DOHH2 (cell line): ENCODE measurements around the gene RRP12.

Experiments
- H3F3A ChIP-seq: fragments of 200-600 bp; sonication (generic), shearing (Covaris generic); 2 replicates; pipeline ENCODE4 v1.6.0; 2016; ENCODE audit warnings: antibody characterized with exemption, mild to moderate bottlenecking; ENCODE audit not compliant: control insufficient read depth, insufficient read depth
- H3K27ac ChIP-seq: fragments of 200-600 bp; sonication (generic); 2 replicates; pipeline ENCODE4 v1.5.1; 2014; ENCODE audit warnings: low read depth, mild to moderate bottlenecking, low read length, moderate library complexity
- H3K27me3 ChIP-seq: fragments of 200-600 bp; sonication (generic); 2 replicates; pipeline ENCODE4 v1.6.1; 2014; ENCODE audit warnings: mild to moderate bottlenecking, low read length, mixed read lengths; ENCODE audit not compliant: control insufficient read depth
- H3K36me3 ChIP-seq: fragments of 200-600 bp; sonication (generic); 2 replicates; pipeline ENCODE4 v1.6.1; 2014; ENCODE audit warnings: mild to moderate bottlenecking, low read length, moderate library complexity, mixed read lengths; ENCODE audit not compliant: control insufficient read depth
- H3K4me1 ChIP-seq: fragments of 200-600 bp; sonication (generic); 2 replicates; pipeline ENCODE4 v1.6.1; 2014; ENCODE audit warnings: mild to moderate bottlenecking, low read length, mixed read lengths; ENCODE audit not compliant: control insufficient read depth
- H3K4me2 ChIP-seq: fragments of 200-600 bp; sonication (generic); 2 replicates; pipeline ENCODE4 v1.6.0; 2014; ENCODE audit warnings: mild to moderate bottlenecking, low read length, moderate library complexity
- H3K4me3 ChIP-seq: fragments of 200-600 bp; sonication (generic); 2 replicates; pipeline ENCODE4 v1.5.1; 2014; ENCODE audit warnings: mild to moderate bottlenecking, low read length, mixed read lengths
- H3K79me2 ChIP-seq: fragments of 200-600 bp; sonication (generic); 2 replicates; pipeline ENCODE4 v1.6.1; 2014; ENCODE audit warnings: mild to moderate bottlenecking, low read length, mixed read lengths; ENCODE audit not compliant: control insufficient read depth
- H3K9me2 ChIP-seq: fragments of 200-600 bp; sonication (generic); replicated peaks from 2 replicates; pipeline ENCODE4 v1.6.1; 2014; ENCODE audit warnings: mild to moderate bottlenecking, low read length, mixed read lengths; ENCODE audit not compliant: control insufficient read depth
- H3K9me3 ChIP-seq: fragments of 200-600 bp; sonication (generic); 2 replicates; pipeline ENCODE4 v1.6.1; 2014; ENCODE audit warnings: antibody characterized with exemption, low read length, mixed read lengths; ENCODE audit not compliant: control insufficient read depth, insufficient read depth
- H4K20me1 ChIP-seq: fragments of 200-600 bp; sonication (generic); 2 replicates; pipeline ENCODE4 v1.6.0; 2014; ENCODE audit warnings: low read depth, mild to moderate bottlenecking, antibody characterized with exemption, low read length, moderate library complexity; ENCODE audit not compliant: control insufficient read depth, insufficient read depth
- CTCF ChIP-seq: fragments of 200-600 bp; sonication (generic); IDR thresholded peaks from one replicate; pipeline ENCODE4 v1.5.1; 2014; ENCODE audit warnings: antibody characterized with exemption, mild to moderate bottlenecking, low read depth, low read length; ENCODE audit not compliant: poor library complexity, severe bottlenecking
- EZH2phosphoT487 ChIP-seq: fragments of 200-600 bp; sonication (generic); IDR thresholded peaks from 2 replicates; pipeline ENCODE4 v1.6.1; 2017; ENCODE audit warnings: borderline replicate concordance, mild to moderate bottlenecking, antibody characterized with exemption, low read length, moderate library complexity, mixed read lengths

Gene RRP12

GRCh38 chr10:97341416-97341815 is 59.7 kb downstream of the RRP12 start:
- no peak overlapping the region for H3K27ac ChIP-seq
- H3K36me3 ChIP-seq: no peaks in the 10 kb centered on the region
- TF ChIP-seq CTCF: no peak
- no peak for TF ChIP-seq EZH2phosphoT487
- H4K20me1 ChIP-seq: no peaks in the 10 kb centered on the region
- no peaks in the 10 kb centered on the region; the same call in 1 of the 2 replicates for H3F3A ChIP-seq
- no peak overlapping the region for H3K4me2 ChIP-seq
- no peak overlapping the region for H3K4me3 ChIP-seq
- no peaks in the 10 kb centered on the region for H3K9me2 ChIP-seq
- no peaks in the 10 kb centered on the region for H3K79me2 ChIP-seq
- no peaks in the 10 kb centered on the region for H3K9me3 ChIP-seq
- peaks cover 28% of the 10 kb centered on the region for H3K27me3 ChIP-seq
- H3K4me1 ChIP-seq: peaks cover 8% of the 10 kb centered on the region

GRCh38 chr10:97338041-97338440 is 63.1 kb downstream of the RRP12 start:
- Histone ChIP-seq H3K4me3 (no peak overlapping the region), H3K9me3 (no peaks in the 10 kb centered on the region), H3F3A (peaks cover 4% of the 10 kb centered on the region; the same call in 1 of the 2 replicates), H3K4me1 (peaks cover 26% of the 10 kb centered on the region), H3K4me2 (no peak overlapping the region), H3K36me3 (peaks cover 2% of the 10 kb centered on the region; the same call in 1 of the 2 replicates), H3K27me3 (peaks cover 33% of the 10 kb centered on the region), H3K9me2 (no peaks in the 10 kb centered on the region), H4K20me1 (no peaks in the 10 kb centered on the region), H3K27ac (no peak overlapping the region), H3K79me2 (peaks cover 10% of the 10 kb centered on the region)
- TF ChIP-seq CTCF: no peak
- no peak for TF ChIP-seq EZH2phosphoT487

- Histone ChIP-seq H3K4me1 (peaks cover 35% of the 10 kb centered on the region), H4K20me1 (no peaks in the 10 kb centered on the region), H3K4me3 (no peak overlapping the region), H3K9me2 (no peaks in the 10 kb centered on the region), H3K27me3 (peaks cover 28% of the 10 kb centered on the region), H3K27ac (no peak overlapping the region), H3F3A (peaks cover 4% of the 10 kb centered on the region; the same call in 1 of the 2 replicates), H3K9me3 (no peaks in the 10 kb centered on the region), H3K4me2 (peak overlapping the region; percentile 40; the same call in 1 of the 2 replicates), H3K36me3 (peaks cover 3% of the 10 kb centered on the region; the same call in 1 of the 2 replicates), H3K79me2 (peaks cover 18% of the 10 kb centered on the region)
- TF ChIP-seq CTCF: no peak
- TF ChIP-seq EZH2phosphoT487: no peak
Observed at GRCh38 chr10:97336942-97337831, 64.0 kb downstream of the RRP12 start.
